Ascending aorta (tissue), 2 donors: ENCODE measurements around the gene FOXL3. TPM values are rescaled to one million over a fixed set of nuclear protein-coding genes. Genes with fewer than 3 reads are reported as not detected.

Experiments used
- DNase-seq, 2 donors: peaks; one replicate each; pipeline ENCODE4 v3.0.0-alpha.2; 2019; ENCODE audit warnings: low spot score in 2 of 2
- H3K27ac ChIP-seq, 2 donors: fragments of 200-600 bp; sonication (generic); one replicate each; pipeline ENCODE4 v1.5.1; 2016 to 2017; ENCODE audit warnings: mild to moderate bottlenecking in 1 of 2
- H3K27me3 ChIP-seq: fragments of 200-600 bp; sonication (generic); one replicate; pipeline ENCODE4 v1.5.1; 2017
- H3K36me3 ChIP-seq, 2 donors: fragments of 200-600 bp; sonication (generic); one replicate each; pipeline ENCODE4 v1.5.1; 2016
- H3K4me1 ChIP-seq, 2 donors: fragments of 200-600 bp; sonication (generic); one replicate each; pipeline ENCODE4 v1.5.1; 2016 to 2017; ENCODE audit warnings: mild to moderate bottlenecking in 1 of 2
- H3K4me3 ChIP-seq, 2 donors: fragments of 200-600 bp; sonication (generic); one replicate each; pipeline ENCODE4 v1.5.1; 2016 to 2017; ENCODE audit warnings: mild to moderate bottlenecking in 1 of 2
- H3K9me3 ChIP-seq, 2 donors: fragments of 200-600 bp; sonication (generic); one replicate each; pipeline ENCODE4 v1.5.1; 2016
- CTCF ChIP-seq, 3 experiments: fragments of 200-600 bp in 2 of 3; fragments of 450-650 bp in 1 of 3; sonication (generic) in 2 of 3; IDR thresholded peaks; one replicate each; pipeline ENCODE4 v1.5.1; 2016 to 2019; ENCODE audit warnings: antibody characterized with exemption in 3 of 3, mild to moderate bottlenecking in 1 of 3, moderate library complexity in 1 of 3
- intact Hi-C: fragments of 100-400 bp; cut with DNase I; formaldehyde crosslinking; loops from one replicate; pipeline ENCODE4 v1.15.1; 2023
- total RNA-seq: library from RNA; depleted of rRNA; stranded (reverse); fragments of >200 nt; gene quantifications from one replicate; pipeline ENCODE4 v1.1.0, GENCODE V29; 2016

FOXL3 gene
- total RNA-seq, 1 donor from 2014 or later, result not detected

GRCh38 chr7:266851-267840 is 22.8 kb upstream of the FOXL3 start:
- Histone ChIP-seq H3K4me1 (no peaks in the 10 kb centered on the region), H3K27ac (no peak overlapping the region), H3K9me3 (no peaks in the 10 kb centered on the region), H3K4me3 (no peak overlapping the region), H3K36me3 (no peaks in the 10 kb centered on the region), H3K27me3 (no peaks in the 10 kb centered on the region)
- peak in 1 of 3 experiments; percentile 50 for TF ChIP-seq CTCF (IDR thresholded peaks at IDR 0.05)
- no peak for DNase-seq
- intact Hi-C loops, result no loop called here

GRCh38 chr7:268991-269390 is 21.0 kb upstream of the FOXL3 start:
- Histone ChIP-seq H3K27me3 (no peaks in the 10 kb centered on the region), H3K4me3 (no peak overlapping the region), H3K27ac (no peak overlapping the region), H3K9me3 (peaks cover 5 to 11% of the 10 kb centered on the region in 2 donors), H3K36me3 (no peaks in the 10 kb centered on the region), H3K4me1 (no peaks in the 10 kb centered on the region)
- intact Hi-C loops, result no loop called here
- no peak for TF ChIP-seq CTCF (IDR thresholded peaks at IDR 0.05)
- DNase-seq, result no peak

- H3K4me1 ChIP-seq, result no peaks in the 10 kb centered on the region
- H3K4me3 ChIP-seq, result no peak overlapping the region
- DNase-seq, result no peak
- no peaks in the 10 kb centered on the region for H3K36me3 ChIP-seq
- intact Hi-C loops, result no loop called here
- no peaks in the 10 kb centered on the region for H3K27me3 ChIP-seq
- no peak for TF ChIP-seq CTCF (IDR thresholded peaks at IDR 0.05)
- no peak overlapping the region for H3K27ac ChIP-seq
- H3K9me3 ChIP-seq, result peaks cover 5 to 11% of the 10 kb centered on the region in 2 donors
Observed at GRCh38 chr7:269721-270120, 20.2 kb upstream of the FOXL3 start.

- Histone ChIP-seq H3K27ac (no peak overlapping the region), H3K9me3 (peaks cover 5 to 11% of the 10 kb centered on the region in 2 donors), H3K36me3 (no peaks in the 10 kb centered on the region), H3K4me3 (no peak overlapping the region), H3K27me3 (no peaks in the 10 kb centered on the region), H3K4me1 (no peaks in the 10 kb centered on the region)
- no peak for TF ChIP-seq CTCF (IDR thresholded peaks at IDR 0.05)
- intact Hi-C loops, result no loop called here
- DNase-seq, result no peak
Observed at GRCh38 chr7:270351-270983, 19.5 kb upstream of the FOXL3 start.

- intact Hi-C loops, result no loop called here
- H3K9me3 ChIP-seq, result peaks cover 5 to 11% of the 10 kb centered on the region in 2 donors
- H3K36me3 ChIP-seq, result no peaks in the 10 kb centered on the region
- DNase-seq, result no peak
- TF ChIP-seq CTCF (IDR thresholded peaks at IDR 0.05), result no peak
- no peaks in the 10 kb centered on the region for H3K4me1 ChIP-seq
- H3K27me3 ChIP-seq, result no peaks in the 10 kb centered on the region
- H3K4me3 ChIP-seq, result no peak overlapping the region
- H3K27ac ChIP-seq, result no peak overlapping the region
Observed at GRCh38 chr7:271266-272107, 18.5 kb upstream of the FOXL3 start.
